RWPE2 (cell line): ENCODE results near the gene SUSD2.
"Not testable (repeated sequence)": the region's sequence is repeated elsewhere in the genome, so short reads cannot be mapped to it uniquely, and the experiment has no call there.

Experiments
- ATAC-seq: fragments of 200-7000 bp; cut with Tn5 transposase; 3 replicates; pipeline ENCODE4 v1.9.1; 2021; ENCODE audit warnings: low read depth
- DNase-seq: peaks from one replicate; pipeline ENCODE4 v3.0.0-alpha.2; 2020; ENCODE audit warnings: low spot score
- H3K27ac ChIP-seq: fragments of 450-650 bp; 2 replicates; pipeline ENCODE4 v1.5.1; 2017; ENCODE audit warnings: mild to moderate bottlenecking; ENCODE audit not compliant: poor library complexity, severe bottlenecking
- H3K27me3 ChIP-seq: fragments of 250-450 bp; sonication (Bioruptor Pico); 2 replicates; pipeline ENCODE4 v1.5.1; 2021; ENCODE audit warnings: mild to moderate bottlenecking, moderate library complexity; ENCODE audit not compliant: insufficient read depth, poor library complexity, severe bottlenecking
- H3K36me3 ChIP-seq: fragments of 250-450 bp; sonication (Bioruptor Pico); 2 replicates; pipeline ENCODE4 v1.5.1; 2020; ENCODE audit warnings: low read depth, mild to moderate bottlenecking, moderate library complexity
- H3K4me1 ChIP-seq: fragments of 250-450 bp; sonication (Bioruptor Pico); 2 replicates; pipeline ENCODE4 v1.5.1; 2021; ENCODE audit warnings: mild to moderate bottlenecking, moderate library complexity; ENCODE audit not compliant: insufficient read depth, poor library complexity, severe bottlenecking
- H3K4me3 ChIP-seq: fragments of 250-450 bp; sonication (Bioruptor Pico); 2 replicates; pipeline ENCODE4 v1.5.1; 2021; ENCODE audit warnings: mild to moderate bottlenecking, moderate library complexity; ENCODE audit not compliant: severe bottlenecking
- H3K9me3 ChIP-seq: fragments of 250-450 bp; sonication (Bioruptor Pico); 2 replicates; pipeline ENCODE4 v1.5.1; 2021; ENCODE audit warnings: mild to moderate bottlenecking, moderate library complexity; ENCODE audit not compliant: severe bottlenecking
- CTCF ChIP-seq: fragments of 450-650 bp; IDR thresholded peaks from one replicate; pipeline ENCODE4 v1.5.1; 2017; ENCODE audit warnings: mild to moderate bottlenecking, moderate library complexity; ENCODE audit not compliant: poor library complexity, severe bottlenecking

SUSD2 gene

GRCh38 chr22:24201681-24202614, 20.7 kb downstream of the SUSD2 start:
- H3K9me3 ChIP-seq = no peaks in the 10 kb centered on the region
- no peak overlapping the region for H3K4me3 ChIP-seq
- no peak for DNase-seq
- H3K27ac ChIP-seq = peak overlapping the region; percentile 100
- TF ChIP-seq CTCF = no peak
- peak; percentile 85 for ATAC-seq
- H3K4me1 ChIP-seq = peaks cover 41% of the 10 kb centered on the region
- no peaks in the 10 kb centered on the region for H3K27me3 ChIP-seq
- H3K36me3 ChIP-seq = no peaks in the 10 kb centered on the region

GRCh38 chr22:24203856-24204255, 22.6 kb downstream of the SUSD2 start:
- H3K27ac ChIP-seq = peak overlapping the region; percentile 100
- not testable (repeated sequence) for H3K36me3 ChIP-seq, ATAC-seq, DNase-seq, H3K9me3 ChIP-seq, H3K4me3 ChIP-seq, H3K27me3 ChIP-seq
- peaks cover 56% of the 10 kb centered on the region for H3K4me1 ChIP-seq

GRCh38 chr22:24205438-24206195, 24.3 kb downstream of the SUSD2 start:
- no peaks in the 10 kb centered on the region for H3K36me3 ChIP-seq
- H3K4me1 ChIP-seq = peaks cover 53% of the 10 kb centered on the region
- H3K9me3 ChIP-seq = no peaks in the 10 kb centered on the region
- H3K27me3 ChIP-seq = no peaks in the 10 kb centered on the region
- peak overlapping the region; percentile 100 for H3K27ac ChIP-seq
- DNase-seq (no peak), ATAC-seq (no peak)
- no peak overlapping the region for H3K4me3 ChIP-seq
- peak; percentile 18 for TF ChIP-seq CTCF

GRCh38 chr22:24206460-24207263, 25.4 kb downstream of the SUSD2 start:
- not testable (repeated sequence) for H3K9me3 ChIP-seq, ATAC-seq, H3K36me3 ChIP-seq, DNase-seq, H3K27me3 ChIP-seq, H3K4me3 ChIP-seq
- peak overlapping the region; percentile 100 for H3K27ac ChIP-seq
- peaks cover 42% of the 10 kb centered on the region for H3K4me1 ChIP-seq

- peak overlapping the region; percentile 100 for H3K27ac ChIP-seq
- no peaks in the 10 kb centered on the region for H3K9me3 ChIP-seq
- H3K4me3 ChIP-seq = no peak overlapping the region
- H3K36me3 ChIP-seq = no peaks in the 10 kb centered on the region
- no peaks in the 10 kb centered on the region for H3K27me3 ChIP-seq
- ATAC-seq (no peak; the same call in 1 of the 3 replicates), DNase-seq (no peak)
- TF ChIP-seq CTCF = no peak
- peaks cover 34% of the 10 kb centered on the region for H3K4me1 ChIP-seq
These were observed 26.2 kb downstream of the SUSD2 start for GRCh38 chr22:24207264-24208011.
